Right ventricle myocardium superior (tissue), 1 donor: ENCODE data around the gene SP140. TPM values are rescaled to one million over a fixed set of nuclear protein-coding genes. Genes with fewer than 3 reads are reported as not detected.

ENCODE experiments used
- ATAC-seq: fragments of 200-7000 bp; cut with Tn5 transposase; one replicate; pipeline ENCODE4 v1.9.1; 2020; ENCODE audit warnings: mild to moderate bottlenecking; ENCODE audit not compliant: poor library complexity
- DNase-seq: peaks from one replicate; pipeline ENCODE4 v3.0.0-alpha.2; 2020
- intact Hi-C: fragments of 100-400 bp; cut with DNase I; formaldehyde crosslinking; loops from one replicate; pipeline ENCODE4 v1.11.2; 2022
- total RNA-seq: library from RNA; stranded (reverse); fragmentation: NEBNext Ultra II Directional; extraction: Animal tissue kit (Norgen Biotek cat#: 25700); gene quantifications from one replicate; pipeline ENCODE4 v1.2.1, GENCODE V29; 2021
- donor health status: DM: no; HTN: yes; CAD: no; lungs with severe emphysema.

SP140 gene
- total RNA-seq, 1 donor from 2014 or later, result 0.56 TPM

DNA sequence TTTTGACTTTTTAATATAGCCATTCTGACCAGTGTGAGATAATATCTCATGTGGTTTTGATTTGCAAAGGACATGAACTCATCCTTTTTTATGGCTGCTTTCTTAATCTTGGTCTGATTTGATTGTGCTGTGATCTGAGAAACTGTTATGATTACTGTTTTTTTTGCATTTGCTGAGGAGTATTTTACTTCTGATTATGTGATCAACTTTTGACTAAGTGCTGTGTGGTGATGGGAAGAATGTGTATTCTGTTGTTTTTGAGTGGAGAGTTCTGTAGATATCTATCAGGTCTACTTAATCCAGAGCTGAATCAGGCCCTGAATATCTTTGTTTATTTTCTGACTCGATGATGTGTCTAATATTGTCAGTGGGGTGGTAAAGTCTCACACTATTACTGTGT is 118.2 kb downstream of the SP140 start:
- ATAC-seq, result no peak
- intact Hi-C loops, result no loop called here
- DNase-seq, result no peak

DNA sequence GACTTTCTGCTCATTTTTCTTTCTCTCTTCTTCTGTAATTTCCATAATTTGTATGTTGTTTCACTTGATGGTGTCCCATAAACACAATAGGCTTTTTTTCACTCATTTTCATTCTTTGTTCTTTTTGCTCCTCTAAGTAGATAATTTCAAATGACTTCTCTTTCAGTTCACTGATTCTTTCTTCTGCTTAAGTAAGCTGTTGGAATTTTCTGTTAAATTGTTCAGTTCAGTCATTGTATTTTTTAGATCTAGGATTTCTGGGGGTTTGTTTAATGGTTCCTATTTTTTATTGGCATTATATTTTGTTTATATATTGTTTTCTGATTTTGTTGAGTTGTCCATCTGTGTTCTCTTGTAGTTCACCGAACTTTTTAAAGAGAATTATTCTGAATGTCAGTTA is 120.9 kb downstream of the SP140 start:
- intact Hi-C loops, result no loop called here
- DNase-seq (no peak), ATAC-seq (no peak)

DNA sequence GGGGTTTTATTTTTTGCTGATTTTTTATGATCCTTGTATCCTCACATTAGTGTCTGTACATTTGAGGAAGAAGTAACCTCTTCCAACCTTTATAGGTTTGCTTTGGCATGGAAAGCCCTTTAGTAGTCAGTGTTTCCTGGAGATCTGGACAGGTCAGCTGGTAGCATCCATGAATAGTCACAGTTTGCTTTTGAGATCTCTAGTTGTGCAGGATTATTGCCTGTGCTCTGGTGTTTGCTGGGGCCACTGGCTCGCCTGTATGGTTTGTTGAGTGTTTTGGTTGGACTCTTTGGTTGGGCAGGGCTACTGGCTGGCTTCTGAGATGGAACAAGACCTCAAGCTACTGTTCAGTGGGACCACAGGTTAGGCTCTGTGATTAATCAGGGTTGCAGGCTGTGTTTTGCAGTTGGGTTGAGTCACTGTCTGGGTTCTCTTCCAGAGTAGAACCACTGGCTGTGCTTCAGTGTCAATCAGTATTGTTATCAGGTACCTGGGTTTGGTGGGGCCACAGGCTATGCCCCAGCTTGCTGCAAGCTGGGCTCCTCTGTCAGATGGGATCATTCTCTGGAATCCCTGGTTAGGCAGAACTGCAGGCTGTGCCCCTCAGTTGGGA is 121.5 kb downstream of the SP140 start:
- intact Hi-C loops, result no loop called here

DNA sequence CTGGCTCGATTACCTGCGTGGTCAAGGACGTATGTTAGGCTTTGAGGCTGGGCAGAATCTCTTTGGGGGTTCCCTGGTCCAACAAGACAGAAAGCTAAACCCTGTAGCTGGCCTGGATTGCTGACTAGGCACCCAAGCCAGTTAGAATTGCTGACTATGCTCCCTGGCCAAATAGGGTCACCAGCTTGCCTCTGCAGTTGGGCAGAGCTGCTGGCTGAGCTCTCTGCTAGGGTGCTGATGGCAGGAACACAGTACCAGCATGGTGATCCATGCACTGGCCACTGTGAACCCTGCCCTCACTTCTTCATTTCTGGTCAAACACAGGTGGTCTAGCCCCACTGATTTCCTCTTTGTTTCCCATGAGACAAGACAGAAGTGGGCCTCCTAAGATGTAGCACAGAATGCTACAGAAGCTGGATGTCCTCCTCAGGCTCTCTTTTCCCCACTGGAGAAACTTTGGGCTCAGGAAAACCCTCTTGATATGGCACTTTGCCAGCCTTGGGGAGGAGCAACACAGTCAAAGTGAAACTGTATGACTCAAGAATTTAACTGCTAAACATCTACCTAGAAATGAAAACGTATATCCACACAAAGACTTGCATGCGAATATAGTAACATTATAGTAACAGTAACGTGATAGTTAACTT is 122.2 kb downstream of the SP140 start:
- ATAC-seq (peak; percentile 56), DNase-seq (no peak)
- intact Hi-C loops, result no loop called here

More for the DNA sequence above, 121.5 kb downstream of the SP140 start:
- ATAC-seq (no peak), DNase-seq (no peak)

DNA sequence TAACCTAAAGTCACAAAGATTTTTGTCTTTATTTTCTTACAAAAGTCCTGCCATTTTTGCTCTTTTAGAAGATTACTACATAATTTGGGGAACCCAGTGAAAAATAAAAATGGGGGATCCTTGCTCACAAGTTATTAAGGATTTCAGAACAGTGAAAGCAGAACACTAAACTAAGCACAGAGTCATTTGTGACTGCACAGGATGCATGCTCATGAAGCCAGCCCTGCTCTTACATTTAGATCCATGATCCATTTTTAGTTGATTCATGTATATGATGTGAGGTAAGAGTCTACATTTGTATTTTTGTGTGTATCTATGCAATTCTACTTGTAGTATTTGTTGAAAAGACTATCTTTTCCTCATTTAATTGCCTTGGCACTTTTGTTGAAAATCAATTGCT is 123.3 kb downstream of the SP140 start:
- intact Hi-C loops, result no loop called here
- DNase-seq, result no peak
- ATAC-seq, result no peak

DNA sequence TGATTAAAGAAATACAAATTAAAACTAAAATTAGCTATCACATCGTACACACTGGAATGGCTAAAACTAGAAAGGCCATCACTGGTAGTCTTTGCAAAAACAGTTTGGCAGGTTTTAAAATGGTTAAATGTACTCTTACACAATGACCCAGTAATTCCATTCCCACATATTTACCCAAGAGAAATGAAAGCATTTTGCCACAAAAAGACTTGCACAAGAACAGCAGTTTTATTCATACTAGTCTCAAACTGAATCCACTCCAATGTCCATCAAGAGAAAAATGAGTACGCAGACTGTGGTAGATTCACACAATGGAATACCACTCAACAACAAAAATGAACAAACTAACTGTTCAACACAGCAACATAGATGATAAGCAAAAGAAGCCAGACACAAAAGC is 130.5 kb downstream of the SP140 start:
- DNase-seq (no peak), ATAC-seq (peak; percentile 53)
- intact Hi-C loops, result no loop called here

DNA sequence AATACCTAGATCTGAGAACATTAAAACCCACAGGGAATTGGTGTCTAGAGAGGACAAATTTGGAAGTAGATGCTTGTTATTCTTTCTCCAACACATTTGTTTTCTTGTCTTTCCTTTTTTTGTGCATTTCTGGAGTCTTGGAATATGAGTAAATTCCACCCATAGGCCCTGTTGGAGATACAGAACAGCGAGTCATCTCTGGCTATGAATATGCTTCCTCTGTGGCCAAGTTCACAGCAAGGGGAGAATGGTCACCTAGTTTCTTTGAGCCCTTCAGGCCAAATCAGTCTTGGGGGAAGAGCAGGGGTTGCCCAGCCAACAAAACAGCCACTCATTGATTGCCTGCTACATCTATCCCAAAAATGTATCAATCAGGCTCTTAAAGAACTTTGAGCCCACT is 132.8 kb downstream of the SP140 start:
- intact Hi-C loops, result no loop called here
- no peak for ATAC-seq
- no peak for DNase-seq

DNA sequence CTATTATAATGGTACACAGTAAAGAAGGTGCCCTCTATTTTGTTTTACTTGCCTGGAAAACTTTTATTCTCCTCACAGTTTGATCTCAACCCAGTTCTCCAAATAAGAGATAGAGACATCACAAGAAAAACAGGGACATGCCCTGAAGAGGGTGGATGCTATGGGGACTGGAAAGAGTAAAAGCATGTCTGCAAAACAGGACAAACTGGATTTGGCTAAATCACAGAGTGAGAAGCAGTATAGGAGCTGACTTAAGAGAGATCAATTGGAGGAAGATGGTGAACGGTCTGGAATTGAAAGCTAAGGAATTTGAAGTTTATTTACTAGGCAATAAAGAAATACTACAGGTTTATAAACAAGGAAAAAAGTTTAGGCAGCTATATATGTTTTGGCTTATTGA is 134.5 kb downstream of the SP140 start:
- intact Hi-C loops, result no loop called here
- no peak for ATAC-seq
- DNase-seq, result no peak

DNA sequence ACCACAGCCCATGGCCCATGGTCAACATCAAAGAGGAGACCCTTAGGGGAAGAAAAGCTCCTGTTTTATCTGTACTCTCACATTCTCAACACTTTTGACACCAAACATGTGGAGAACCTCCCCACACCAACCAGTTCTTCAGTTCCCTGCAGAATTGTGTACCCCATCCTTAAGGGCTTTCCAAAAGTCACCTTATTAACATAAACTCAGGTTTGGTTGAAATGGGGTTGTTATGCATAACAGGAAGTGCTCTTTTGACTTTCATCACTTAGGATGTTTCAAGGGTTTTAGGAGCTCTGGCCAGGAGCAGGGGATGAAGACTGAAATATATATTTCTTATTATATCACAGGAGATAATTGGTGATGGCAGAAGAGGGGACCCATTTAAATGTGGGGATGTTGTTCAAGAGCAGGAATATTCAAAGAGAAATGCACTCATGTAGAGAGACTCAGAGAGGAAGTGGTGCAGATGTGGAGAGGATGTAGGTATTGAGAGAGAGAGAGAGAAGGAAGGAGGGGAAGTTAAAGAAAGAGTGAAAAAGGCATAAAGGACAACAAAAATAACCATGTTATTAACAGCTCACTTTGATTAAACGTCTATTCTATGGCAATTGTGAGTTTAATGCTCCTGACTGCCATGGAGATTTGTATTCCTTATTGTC is 136.6 kb downstream of the SP140 start:
- DNase-seq (no peak), ATAC-seq (no peak)
- intact Hi-C loops, result no loop called here

Other genes starting within 250 kb of the SP140 start
- gene SLC16A14, start 156.8 kb upstream of the SP140 start, total RNA-seq, result 3.0 TPM
- gene SP110, start 5.8 kb upstream of the SP140 start, total RNA-seq, result 8.6 TPM
- 5.5 TPM for gene SP140L, start 101.5 kb downstream of the SP140 start, total RNA-seq
- 50.9 TPM for gene SP100, start 190.5 kb downstream of the SP140 start, total RNA-seq